Muscle layer of duodenum (tissue), 2 donors: ENCODE data around the gene POLR1A.

ENCODE experiments used
- H3K27ac ChIP-seq: one replicate; pipeline ENCODE4 v1.7.0; 2013; ENCODE audit warnings: mild to moderate bottlenecking, low read length
- H3K27me3 ChIP-seq: one replicate; pipeline ENCODE4 v1.7.0; 2013; ENCODE audit warnings: low read depth, mild to moderate bottlenecking, control low read depth, low read length
- H3K36me3 ChIP-seq, 2 donors: one replicate each; pipeline ENCODE4 v1.7.0; 2013; ENCODE audit warnings: low read length in 2 of 2, control low read depth in 1 of 2, mild to moderate bottlenecking in 1 of 2; ENCODE audit not compliant: insufficient read depth in 2 of 2, control insufficient read depth in 1 of 2
- H3K4me1 ChIP-seq, 2 donors: one replicate each; pipeline ENCODE4 v1.7.0; 2013; ENCODE audit warnings: low read length in 2 of 2, mild to moderate bottlenecking in 2 of 2, control low read depth in 1 of 2, moderate library complexity in 1 of 2; ENCODE audit not compliant: insufficient read depth in 2 of 2, control insufficient read depth in 1 of 2
- H3K4me3 ChIP-seq, 2 donors: one replicate each; pipeline ENCODE4 v1.7.0; 2013; ENCODE audit warnings: low read length in 2 of 2, low read depth in 1 of 2, mild to moderate bottlenecking in 1 of 2
- H3K9me3 ChIP-seq, 2 donors: one replicate each; pipeline ENCODE4 v1.7.0; 2013; ENCODE audit warnings: low read length in 2 of 2, control low read depth in 1 of 2, mild to moderate bottlenecking in 1 of 2; ENCODE audit not compliant: control insufficient read depth in 1 of 2
- donor health status: healthy.

Gene POLR1A

GRCh38 chr2:86035883-86036668 is 69.6 kb downstream of the POLR1A start:
- peak overlapping the region in 1 of 2 donors; percentile 11 for H3K4me3 ChIP-seq
- H3K36me3 ChIP-seq: peaks cover 17 to 44% of the 10 kb centered on the region in 2 donors
- H3K9me3 ChIP-seq: no peaks in the 10 kb centered on the region
- no peaks in the 10 kb centered on the region for H3K27me3 ChIP-seq
- H3K27ac ChIP-seq: peak overlapping the region; percentile 84
- H3K4me1 ChIP-seq: peaks cover 34 to 42% of the 10 kb centered on the region in 2 donors

DNA sequence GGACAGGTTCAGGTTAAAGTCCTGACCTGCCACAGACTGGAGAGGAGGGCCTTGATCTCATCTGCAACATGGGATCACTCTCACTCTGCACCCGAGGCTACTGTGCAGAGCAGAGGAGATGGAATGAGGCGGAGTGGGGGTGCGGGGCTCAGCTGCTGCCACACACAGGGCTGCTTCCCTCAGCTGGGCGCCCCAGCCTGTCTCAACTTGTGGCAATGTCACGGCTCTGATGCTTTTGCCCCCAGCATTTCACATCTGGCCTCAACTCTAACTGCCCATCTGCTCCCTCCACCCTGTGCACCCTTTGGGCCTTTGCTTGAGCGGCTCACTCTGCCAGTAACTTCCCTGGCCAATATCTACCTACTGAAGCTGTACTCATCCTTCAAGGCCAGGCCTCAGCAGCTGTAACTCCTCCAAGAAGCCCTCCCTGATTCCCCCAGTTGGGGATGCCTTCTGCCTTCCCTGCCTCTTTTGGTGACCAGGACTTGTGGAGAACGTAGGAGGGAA is 70.3 kb downstream of the POLR1A start:
- Histone ChIP-seq H3K4me1 (peaks cover 34 to 42% of the 10 kb centered on the region in 2 donors), H3K36me3 (peaks cover 23 to 50% of the 10 kb centered on the region in 2 donors)

GRCh38 chr2:86033751-86034692 is 71.7 kb downstream of the POLR1A start:
- peaks cover 34 to 41% of the 10 kb centered on the region in 2 donors for H3K4me1 ChIP-seq
- no peak overlapping the region for H3K27ac ChIP-seq
- no peaks in the 10 kb centered on the region for H3K27me3 ChIP-seq
- H3K4me3 ChIP-seq: no peak overlapping the region
- H3K36me3 ChIP-seq: peaks cover 32 to 57% of the 10 kb centered on the region in 2 donors
- H3K9me3 ChIP-seq: no peaks in the 10 kb centered on the region

More for the DNA sequence above, 70.3 kb downstream of the POLR1A start:
- Histone ChIP-seq H3K27me3 (no peaks in the 10 kb centered on the region), H3K4me3 (no peak overlapping the region), H3K27ac (peak overlapping the region; percentile 84), H3K9me3 (no peaks in the 10 kb centered on the region)

- Histone ChIP-seq H3K4me3 (no peak overlapping the region), H3K36me3 (peaks cover 41 to 58% of the 10 kb centered on the region in 2 donors), H3K27me3 (no peaks in the 10 kb centered on the region), H3K9me3 (no peaks in the 10 kb centered on the region), H3K27ac (no peak overlapping the region), H3K4me1 (peaks cover 25 to 31% of the 10 kb centered on the region in 2 donors)
Observed at GRCh38 chr2:86032861-86033595, 72.7 kb downstream of the POLR1A start.

GRCh38 chr2:86031606-86032005 is 74.1 kb downstream of the POLR1A start:
- Histone ChIP-seq H3K9me3 (no peaks in the 10 kb centered on the region), H3K27me3 (no peaks in the 10 kb centered on the region), H3K4me3 (no peak overlapping the region), H3K27ac (no peak overlapping the region), H3K36me3 (peaks cover 51 to 71% of the 10 kb centered on the region in 2 donors), H3K4me1 (peaks cover 12 to 16% of the 10 kb centered on the region in 2 donors)

GRCh38 chr2:86031151-86031550 is 74.5 kb downstream of the POLR1A start:
- H3K27ac ChIP-seq: no peak overlapping the region
- no peaks in the 10 kb centered on the region for H3K27me3 ChIP-seq
- H3K4me1 ChIP-seq: peaks cover 9 to 15% of the 10 kb centered on the region in 2 donors
- no peaks in the 10 kb centered on the region for H3K9me3 ChIP-seq
- H3K4me3 ChIP-seq: no peak overlapping the region
- peaks cover 56 to 72% of the 10 kb centered on the region in 2 donors for H3K36me3 ChIP-seq

- H3K4me3 ChIP-seq: no peak overlapping the region
- H3K36me3 ChIP-seq: peaks cover 57 to 72% of the 10 kb centered on the region in 2 donors
- peaks cover 0 to 12% of the 10 kb centered on the region in 2 donors for H3K4me1 ChIP-seq
- no peaks in the 10 kb centered on the region for H3K27me3 ChIP-seq
- no peak overlapping the region for H3K27ac ChIP-seq
- H3K9me3 ChIP-seq: no peaks in the 10 kb centered on the region
Observed at GRCh38 chr2:86029873-86030272, 75.8 kb downstream of the POLR1A start.

GRCh38 chr2:86028766-86029381 is 76.8 kb downstream of the POLR1A start:
- H3K4me3 ChIP-seq: no peak overlapping the region
- no peak overlapping the region for H3K27ac ChIP-seq
- H3K4me1 ChIP-seq: peaks cover 0 to 12% of the 10 kb centered on the region in 2 donors
- H3K9me3 ChIP-seq: no peaks in the 10 kb centered on the region
- H3K36me3 ChIP-seq: peaks cover 57 to 69% of the 10 kb centered on the region in 2 donors
- H3K27me3 ChIP-seq: no peaks in the 10 kb centered on the region

GRCh38 chr2:86027922-86028765 is 77.5 kb downstream of the POLR1A start:
- Histone ChIP-seq H3K36me3 (peaks cover 57 to 62% of the 10 kb centered on the region in 2 donors), H3K4me3 (no peak overlapping the region), H3K9me3 (no peaks in the 10 kb centered on the region), H3K4me1 (peaks cover 0 to 12% of the 10 kb centered on the region in 2 donors), H3K27me3 (no peaks in the 10 kb centered on the region), H3K27ac (no peak overlapping the region)
